OCI-LY7 (cell line): ENCODE results near the gene RASL11A. TPM values are rescaled to one million over a fixed set of nuclear protein-coding genes. Genes with fewer than 3 reads are reported as not detected.
"Not testable (repeated sequence)": the region's sequence is repeated elsewhere in the genome, so short reads cannot be mapped to it uniquely, and the experiment has no call there.

Experiments
- Bru-seq: library from RNA; stranded (reverse); fragments of 400-500 nt; gene quantifications from one replicate; lab custom pipeline; 2021; lab: Mats Ljungman, UMichigan
- BruChase-seq, 2 experiments: library from RNA; stranded (reverse); fragments of 400-500 nt; gene quantifications; one replicate each; lab custom pipeline; 2021; lab: Mats Ljungman, UMichigan
- BruUV-seq: library from RNA; stranded (reverse); fragments of 400-500 nt; replicated peaks from 2 replicates; lab custom pipeline; 2021; lab: Mats Ljungman, UMichigan
- CTCF ChIA-PET: fragments of 300-600 bp; sonication (Branson Sonifier 250); formaldehyde crosslinking; loops from one replicate; lab custom pipeline; 2022; ENCODE audit warnings: antibody characterized with exemption; ENCODE audit not compliant: unreplicated experiment; lab: Charles Lee
- POLR2A ChIA-PET: fragments of 300-600 bp; sonication (Branson Sonifier 250); formaldehyde crosslinking; loops from one replicate; lab custom pipeline; 2022; ENCODE audit warnings: antibody characterized with exemption; lab: Charles Lee
- DNase-seq: peaks from one replicate; pipeline ENCODE4 v3.0.0-alpha.2; 2015; ENCODE audit warnings: low spot score
- H2AFZ ChIP-seq: fragments of 200-600 bp; sonication (generic), shearing (Covaris generic); 2 replicates; pipeline ENCODE4 v1.6.1; 2014; ENCODE audit warnings: mild to moderate bottlenecking, antibody characterized with exemption, low read length, moderate library complexity
- H3K27ac ChIP-seq: fragments of 200-600 bp; sonication (generic); 2 replicates; pipeline ENCODE4 v1.5.1; 2014; ENCODE audit warnings: mixed run types, low read depth, mild to moderate bottlenecking, moderate library complexity, low read length, inconsistent platforms; ENCODE audit not compliant: poor library complexity, severe bottlenecking
- H3K36me3 ChIP-seq: fragments of 200-600 bp; sonication (generic); 2 replicates; pipeline ENCODE4 v1.6.1; 2014; ENCODE audit warnings: mild to moderate bottlenecking, antibody characterized with exemption, low read length, moderate library complexity, mixed read lengths; ENCODE audit not compliant: insufficient read depth
- H3K4me1 ChIP-seq: fragments of 200-600 bp; sonication (generic); 2 replicates; pipeline ENCODE4 v1.5.1; 2014; ENCODE audit warnings: mild to moderate bottlenecking, low read length; ENCODE audit not compliant: insufficient read depth, poor library complexity, severe bottlenecking
- H3K4me2 ChIP-seq: fragments of 200-600 bp; sonication (generic); 2 replicates; pipeline ENCODE4 v1.6.1; 2014; ENCODE audit warnings: mild to moderate bottlenecking, low read length
- H3K4me3 ChIP-seq: fragments of 200-600 bp; sonication (generic); 2 replicates; pipeline ENCODE4 v1.5.1; 2014; ENCODE audit warnings: mild to moderate bottlenecking, low read depth, low read length; ENCODE audit not compliant: poor library complexity, severe bottlenecking
- H3K79me2 ChIP-seq: fragments of 200-600 bp; sonication (generic); 2 replicates; pipeline ENCODE4 v1.6.1; 2016; ENCODE audit warnings: low read depth, mild to moderate bottlenecking, low read length, moderate library complexity, mixed read lengths; ENCODE audit not compliant: insufficient read depth
- H3K9me2 ChIP-seq: fragments of 200-600 bp; sonication (generic); 2 replicates; pipeline ENCODE4 v1.6.1; 2016; ENCODE audit warnings: mild to moderate bottlenecking, low read length, mixed read lengths; ENCODE audit not compliant: insufficient read depth
- H3K9me3 ChIP-seq: fragments of 200-600 bp; sonication (generic); 2 replicates; pipeline ENCODE4 v1.6.1; 2014; ENCODE audit warnings: mild to moderate bottlenecking, mixed run types, low read length, mixed read lengths
- H4K20me1 ChIP-seq: fragments of 200-600 bp; sonication (generic); 2 replicates; pipeline ENCODE4 v1.6.1; 2014; ENCODE audit warnings: mild to moderate bottlenecking, antibody characterized with exemption, low read length, moderate library complexity, mixed read lengths; ENCODE audit not compliant: insufficient read depth
- EZH2phosphoT487 ChIP-seq: fragments of 200-600 bp; sonication (generic); IDR thresholded peaks from 2 replicates; pipeline ENCODE4 v1.6.1; 2018; ENCODE audit warnings: low read depth, borderline replicate concordance, mild to moderate bottlenecking, mixed run types, antibody characterized with exemption, low read length, moderate library complexity, mixed read lengths
- intact Hi-C: fragments of 100-400 bp; cut with micrococcal nuclease; formaldehyde crosslinking; loops from one replicate; pipeline ENCODE4 v1.10.0; 2022; ENCODE audit not compliant: unreplicated experiment
- long read RNA-seq: library from polyadenylated mRNA; stranded (forward); transcript quantifications from one replicate; pipeline ENCODE4 v2.0.0, GENCODE V29; 2022
- total RNA-seq, 2 experiments: library from RNA; depleted of rRNA in 1 of 2; stranded (reverse); fragments of >200 nt in 1 of 2; shearing (Covaris generic) in 1 of 2; gene quantifications; 2 replicates each; pipeline ENCODE4 v1.2.3, GENCODE V29; 2014 to 2022
- TF ChIP-seq, protein P1 (sequence below): fragments of 200-600 bp; sonication (generic); conservative IDR thresholded peaks from 2 replicates; pipeline ENCODE4 v1.5.1; 2014; ENCODE audit warnings: mild to moderate bottlenecking, antibody characterized with exemption, low read length, moderate library complexity, mixed read lengths

RASL11A gene, protein sequence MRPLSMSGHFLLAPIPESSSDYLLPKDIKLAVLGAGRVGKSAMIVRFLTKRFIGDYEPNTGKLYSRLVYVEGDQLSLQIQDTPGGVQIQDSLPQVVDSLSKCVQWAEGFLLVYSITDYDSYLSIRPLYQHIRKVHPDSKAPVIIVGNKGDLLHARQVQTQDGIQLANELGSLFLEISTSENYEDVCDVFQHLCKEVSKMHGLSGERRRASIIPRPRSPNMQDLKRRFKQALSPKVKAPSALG
- total RNA-seq (2014; rRNA removed; shearing (Covaris generic)) (1.3 and 5.1 TPM in 2 replicates), total RNA-seq (2022) (1.4 and 2.4 TPM in 2 replicates), Bru-seq, nascent RNA (percentile 35 among the genes with signal in this experiment), BruChase-seq, experiment 1, labeled RNA remaining after a 6-hour chase (percentile 32 among the genes with signal in this experiment), BruChase-seq, experiment 2, labeled RNA remaining after a 2-hour chase (percentile 45 among the genes with signal in this experiment)
- long read RNA-seq = 0 reads

- no peak for TF ChIP-seq EZH2phosphoT487
- TF ChIP-seq, protein P1, sequence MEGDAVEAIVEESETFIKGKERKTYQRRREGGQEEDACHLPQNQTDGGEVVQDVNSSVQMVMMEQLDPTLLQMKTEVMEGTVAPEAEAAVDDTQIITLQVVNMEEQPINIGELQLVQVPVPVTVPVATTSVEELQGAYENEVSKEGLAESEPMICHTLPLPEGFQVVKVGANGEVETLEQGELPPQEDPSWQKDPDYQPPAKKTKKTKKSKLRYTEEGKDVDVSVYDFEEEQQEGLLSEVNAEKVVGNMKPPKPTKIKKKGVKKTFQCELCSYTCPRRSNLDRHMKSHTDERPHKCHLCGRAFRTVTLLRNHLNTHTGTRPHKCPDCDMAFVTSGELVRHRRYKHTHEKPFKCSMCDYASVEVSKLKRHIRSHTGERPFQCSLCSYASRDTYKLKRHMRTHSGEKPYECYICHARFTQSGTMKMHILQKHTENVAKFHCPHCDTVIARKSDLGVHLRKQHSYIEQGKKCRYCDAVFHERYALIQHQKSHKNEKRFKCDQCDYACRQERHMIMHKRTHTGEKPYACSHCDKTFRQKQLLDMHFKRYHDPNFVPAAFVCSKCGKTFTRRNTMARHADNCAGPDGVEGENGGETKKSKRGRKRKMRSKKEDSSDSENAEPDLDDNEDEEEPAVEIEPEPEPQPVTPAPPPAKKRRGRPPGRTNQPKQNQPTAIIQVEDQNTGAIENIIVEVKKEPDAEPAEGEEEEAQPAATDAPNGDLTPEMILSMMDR = peak; percentile 92
- ChIA-PET POLR2A (interaction anchor here (0.6 to 1.4 kb wide), 4 partner anchors 21 to 180 kb away, joined by 3 to 4 read pairs (median 3); no protein-coding TSS in a partner anchor), CTCF (interaction anchor here (0.8 kb wide), 2 partner anchors 88 to 286 kb away, joined by 3 read pairs; no protein-coding TSS in a partner anchor)
- no TSS peak for BruUV-seq
- Histone ChIP-seq H3K27ac (no peak within 1 kb of the TSS), H3K4me1 (peaks cover 16% of the 10 kb centered on the region), H4K20me1 (0 out of 2 replicates have a peak, but pooled peaks cover 4% of the 10 kb centered on the region), H3K9me2 (no peaks in the 10 kb centered on the region), H2AFZ (peak within 1 kb of the TSS; percentile 96), H3K4me2 (peak within 1 kb of the TSS; percentile 86), H3K36me3 (no peaks in the 10 kb centered on the region), H3K4me3 (peak within 1 kb of the TSS; percentile 80), H3K79me2 (no peaks in the 10 kb centered on the region), H3K9me3 (no peaks in the 10 kb centered on the region)
- intact Hi-C loops = loop anchor here (1.0 to 5.0 kb wide), 3 partner anchors 20 to 86 kb away; partner anchors contain the start of gene RPL21
- peak; percentile 71 for DNase-seq
Measured at GRCh38 chr13:27270594-27271520, at the start of gene RASL11A. Gene RASL11A, plus strand, starts transcription at chr13:27270830. Its CDS starts 115 bp downstream, at chr13:27270945.

DNA sequence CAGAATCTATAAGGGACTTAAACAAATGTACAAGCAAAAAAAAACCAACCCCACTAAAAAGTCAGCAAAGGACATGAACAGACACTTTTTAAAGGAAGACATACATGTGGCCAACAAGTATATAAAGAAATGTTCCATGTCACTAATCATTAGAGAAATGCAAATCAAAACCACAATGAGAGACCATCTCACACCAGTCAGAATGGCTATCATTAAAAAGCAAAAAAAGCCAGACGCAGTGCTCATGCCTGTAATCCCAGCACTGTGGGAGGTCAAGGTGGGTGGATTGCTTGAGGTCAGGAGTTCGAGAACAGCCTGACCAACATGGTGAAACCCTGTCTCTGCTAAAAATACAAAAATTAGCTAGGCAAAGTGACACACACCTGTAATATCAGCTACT, 48.5 kb upstream of the RASL11A start:
- POLR2A ChIA-PET = interaction anchor here (0.5 to 1.5 kb wide), 6 partner anchors 10 to 1222 kb away, joined by 3 to 4 read pairs (median 3); no protein-coding TSS in a partner anchor
- Histone ChIP-seq H3K4me3 (peak overlapping the region; percentile 28), H3K4me2 (peak overlapping the region; percentile 62), H3K4me1 (peaks cover 50% of the 10 kb centered on the region), H2AFZ (peak overlapping the region; percentile 87), H3K9me3 (peaks cover 13% of the 10 kb centered on the region; the same call in 1 of the 2 replicates), H3K27ac (peak overlapping the region; percentile 51)
- peak; percentile 38 for DNase-seq
- H3K36me3 ChIP-seq, H4K20me1 ChIP-seq, CTCF ChIA-PET, H3K79me2 ChIP-seq, BruUV-seq, H3K9me2 ChIP-seq, intact Hi-C loops: not testable (repeated sequence)
